Measurements from ENCODE around the gene PXMP2. TPM values are rescaled to one million over a fixed set of nuclear protein-coding genes. Genes with fewer than 3 reads are reported as not detected.

PXMP2 gene
- total RNA-seq, 1 experiment from 2014 or later: 17.8 TPM

DNA sequence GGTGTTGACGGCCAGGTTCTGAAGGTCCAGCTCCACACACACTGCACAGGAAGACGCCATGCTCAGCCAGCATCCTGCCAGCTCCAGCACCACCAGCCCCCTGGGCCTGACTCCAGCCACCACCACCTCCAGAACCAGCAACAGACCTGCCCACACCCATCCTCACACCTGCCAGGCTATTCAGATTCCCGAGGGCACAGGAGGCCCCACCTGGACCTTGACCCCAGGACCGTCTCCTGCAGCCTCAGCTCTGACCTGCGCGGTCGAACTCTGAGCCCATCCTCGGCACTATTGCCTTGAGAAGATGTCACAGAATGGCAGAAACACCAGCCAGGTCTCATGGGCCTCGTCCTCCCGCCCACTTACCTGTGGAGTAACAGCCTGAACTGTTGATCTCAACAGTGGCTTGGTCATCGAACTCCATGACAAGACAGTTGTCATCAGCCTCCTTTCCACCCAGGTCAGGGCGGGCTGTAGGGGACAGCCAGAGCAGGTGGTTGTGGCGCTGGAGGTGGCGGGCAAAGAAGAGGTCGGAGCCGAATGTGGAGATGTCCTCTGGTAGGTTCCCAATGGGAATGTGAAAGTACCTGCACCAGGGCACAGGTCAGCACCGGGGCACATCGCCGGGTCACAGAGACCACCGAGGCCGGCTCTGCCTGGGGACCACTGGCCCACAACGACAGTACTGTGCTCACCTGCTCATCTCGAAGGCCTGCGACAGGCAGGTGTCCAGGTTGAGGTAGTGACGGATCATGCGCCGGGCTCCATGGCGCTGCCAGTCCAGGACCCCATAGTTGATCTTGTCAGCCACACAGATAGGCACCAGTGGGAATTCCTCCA, 45.4 kb upstream of the PXMP2 start:
- Histone ChIP-seq H3K79me1 (ENCODE audit: insufficient read depth, low read depth, low read length, poor library complexity, severe bottlenecking) (no peaks in the 10 kb centered on the region), H2AK5ac (ENCODE audit: insufficient read length, low read length) (no peak overlapping the region), H3K27ac (ENCODE audit: insufficient read length, low read depth, low read length) (no peak overlapping the region), H3K4me1 (ENCODE audit: insufficient read depth, low read length) (no peaks in the 10 kb centered on the region), H3K4ac (ENCODE audit: low read depth, low read length) (no peak overlapping the region), H4K20me1 (ENCODE audit: control insufficient read depth, insufficient read depth, insufficient read length) (no peaks in the 10 kb centered on the region), H3T11ph (ENCODE audit: low read length) (no peak overlapping the region), H3K27me3 (ENCODE audit: insufficient read depth, low read length) (no peaks in the 10 kb centered on the region), H4K8ac (replicated peaks; ENCODE audit: insufficient read length, low read depth, low read length) (no peak overlapping the region), H3K23ac (ENCODE audit: insufficient read length, low read depth, low read length) (no peak overlapping the region), H3K9me3 (ENCODE audit: control insufficient read depth, low read depth, low read length) (no peaks in the 10 kb centered on the region), H2BK12ac (ENCODE audit: insufficient read length, low read depth, low read length) (no peak overlapping the region), H2BK5ac (ENCODE audit: insufficient read length, low read length) (no peak overlapping the region), H3K56ac (ENCODE audit: insufficient read length, low read depth, low read length) (no peak overlapping the region), H2AFZ (ENCODE audit: low read length) (no peak overlapping the region), H3K18ac (ENCODE audit: insufficient read length, low read depth, low read length) (no peak overlapping the region), H4K5ac (ENCODE audit: insufficient read length, low read depth, low read length) (no peak overlapping the region), H2BK20ac (ENCODE audit: low read depth, low read length, poor library complexity, severe bottlenecking) (no peak overlapping the region), H3K14ac (ENCODE audit: insufficient read depth, low read length) (no peak overlapping the region; the same call in 1 of the 2 replicates), H3K23me2 (ENCODE audit: insufficient read length, low read depth, low read length, poor library complexity, severe bottlenecking) (no peaks in the 10 kb centered on the region), H3K9ac (ENCODE audit: extremely low read depth, insufficient read length, low read length) (no peak overlapping the region), H2BK120ac (ENCODE audit: low read depth, low read length, poor library complexity, severe bottlenecking) (no peak overlapping the region), H3K4me2 (ENCODE audit: insufficient read depth, insufficient read length, low read length) (no peak overlapping the region), H4K91ac (ENCODE audit: insufficient read length, low read depth, low read length) (no peak overlapping the region), H3K79me2 (ENCODE audit: insufficient read depth, low read length) (peaks cover 2% of the 10 kb centered on the region; the same call in 1 of the 2 replicates), H2BK15ac (ENCODE audit: low read depth, low read length) (no peak overlapping the region)
- no peak overlapping the region for H3K27ac Mint-ChIP-seq
- TF ChIP-seq, protein P1, sequence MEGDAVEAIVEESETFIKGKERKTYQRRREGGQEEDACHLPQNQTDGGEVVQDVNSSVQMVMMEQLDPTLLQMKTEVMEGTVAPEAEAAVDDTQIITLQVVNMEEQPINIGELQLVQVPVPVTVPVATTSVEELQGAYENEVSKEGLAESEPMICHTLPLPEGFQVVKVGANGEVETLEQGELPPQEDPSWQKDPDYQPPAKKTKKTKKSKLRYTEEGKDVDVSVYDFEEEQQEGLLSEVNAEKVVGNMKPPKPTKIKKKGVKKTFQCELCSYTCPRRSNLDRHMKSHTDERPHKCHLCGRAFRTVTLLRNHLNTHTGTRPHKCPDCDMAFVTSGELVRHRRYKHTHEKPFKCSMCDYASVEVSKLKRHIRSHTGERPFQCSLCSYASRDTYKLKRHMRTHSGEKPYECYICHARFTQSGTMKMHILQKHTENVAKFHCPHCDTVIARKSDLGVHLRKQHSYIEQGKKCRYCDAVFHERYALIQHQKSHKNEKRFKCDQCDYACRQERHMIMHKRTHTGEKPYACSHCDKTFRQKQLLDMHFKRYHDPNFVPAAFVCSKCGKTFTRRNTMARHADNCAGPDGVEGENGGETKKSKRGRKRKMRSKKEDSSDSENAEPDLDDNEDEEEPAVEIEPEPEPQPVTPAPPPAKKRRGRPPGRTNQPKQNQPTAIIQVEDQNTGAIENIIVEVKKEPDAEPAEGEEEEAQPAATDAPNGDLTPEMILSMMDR (conservative IDR thresholded peaks at IDR 0.05): no peak
- peaks cover 43 to 87% (median 66%) of the 10 kb centered on the region in 3 experiments for H3K36me3 Mint-ChIP-seq (ENCODE audit: insufficient read depth in 1 of 3, low read depth in 3 of 3)
- no CpG with 5 or more reads among the region's 28 CpGs for WGBS (ENCODE audit: extremely low coverage, insufficient read length, low lambda C conversion rate)
- no peak overlapping the region for H3K4me3 Mint-ChIP-seq
- no peaks in the 10 kb centered on the region for H3K9me3 Mint-ChIP-seq
- H3K4me1 Mint-ChIP-seq: peaks cover 0 to 6% of the 10 kb centered on the region in 2 experiments; a peak in 3 of 4 replicates
- no peak for DNase-seq
- no peaks in the 10 kb centered on the region for H3K27me3 Mint-ChIP-seq (ENCODE audit: low read depth)

All from H9 (cell line).